Loucy (cell line): ENCODE results near the gene NPR3.

Experiments used
- H2AFZ ChIP-seq: fragments of 200-600 bp; sonication (generic); 2 replicates; pipeline ENCODE4 v1.6.0; 2016; ENCODE audit warnings: antibody characterized with exemption, mild to moderate bottlenecking, low read length, moderate library complexity
- H3F3A ChIP-seq: fragments of 200-600 bp; 2 replicates; pipeline ENCODE4 v1.6.0; 2016; ENCODE audit warnings: antibody characterized with exemption, low read depth, mild to moderate bottlenecking
- H3K27me3 ChIP-seq: fragments of 200-600 bp; sonication (generic); 2 replicates; pipeline ENCODE4 v1.6.1; 2014; ENCODE audit warnings: low read length, mild to moderate bottlenecking; ENCODE audit not compliant: insufficient read depth, poor library complexity, severe bottlenecking
- H3K36me3 ChIP-seq: fragments of 200-600 bp; sonication (generic); 2 replicates; pipeline ENCODE4 v1.6.1; 2016; ENCODE audit warnings: low read length; ENCODE audit not compliant: insufficient read depth
- H3K4me1 ChIP-seq: fragments of 200-600 bp; sonication (generic); 2 replicates; pipeline ENCODE4 v1.5.1; 2014; ENCODE audit warnings: low read length, mild to moderate bottlenecking; ENCODE audit not compliant: insufficient read depth, poor library complexity, severe bottlenecking
- H3K4me2 ChIP-seq: fragments of 200-600 bp; sonication (generic); 2 replicates; pipeline ENCODE4 v1.6.0; 2014; ENCODE audit warnings: antibody characterized with exemption, low read length, low read depth, mild to moderate bottlenecking; ENCODE audit not compliant: poor library complexity, severe bottlenecking
- H3K4me3 ChIP-seq: fragments of 200-600 bp; sonication (generic); 2 replicates; pipeline ENCODE4 v1.5.1; 2014; ENCODE audit warnings: low read length, mild to moderate bottlenecking, mixed read lengths; ENCODE audit not compliant: poor library complexity, severe bottlenecking
- H3K79me2 ChIP-seq: fragments of 200-600 bp; sonication (generic); 2 replicates; pipeline ENCODE4 v1.6.1; 2014; ENCODE audit warnings: low read length; ENCODE audit not compliant: insufficient read depth
- H3K9ac ChIP-seq: fragments of 200-600 bp; sonication (generic); 2 replicates; pipeline ENCODE4 v1.6.0; 2014; ENCODE audit warnings: mild to moderate bottlenecking, low read depth, low read length, moderate library complexity; ENCODE audit not compliant: poor library complexity, severe bottlenecking
- H3K9me2 ChIP-seq: fragments of 200-600 bp; sonication (generic); replicated peaks from 2 replicates; pipeline ENCODE4 v1.6.1; 2016; ENCODE audit warnings: low read depth, low read length, mixed read lengths
- H3K9me3 ChIP-seq: fragments of 200-600 bp; sonication (generic); 2 replicates; pipeline ENCODE4 v1.6.1; 2014; ENCODE audit warnings: mild to moderate bottlenecking, antibody characterized with exemption, low read length, low read depth; ENCODE audit not compliant: insufficient read depth
- H4K20me1 ChIP-seq: fragments of 200-600 bp; sonication (generic); 2 replicates; pipeline ENCODE4 v1.6.0; 2014; ENCODE audit warnings: antibody characterized with exemption, low read length, mild to moderate bottlenecking; ENCODE audit not compliant: insufficient read depth, poor library complexity, severe bottlenecking
- EZH2phosphoT487 ChIP-seq: fragments of 200-600 bp; IDR thresholded peaks from 2 replicates; pipeline ENCODE4 v1.6.1; 2018; ENCODE audit warnings: antibody characterized with exemption, mild to moderate bottlenecking, moderate library complexity, borderline replicate concordance
- TF ChIP-seq, protein P1 (sequence below): fragments of 200-600 bp; sonication (generic); conservative IDR thresholded peaks from 2 replicates; pipeline ENCODE4 v1.5.1; 2014; ENCODE audit warnings: mild to moderate bottlenecking, antibody characterized with exemption, low read length

Gene NPR3

DNA sequence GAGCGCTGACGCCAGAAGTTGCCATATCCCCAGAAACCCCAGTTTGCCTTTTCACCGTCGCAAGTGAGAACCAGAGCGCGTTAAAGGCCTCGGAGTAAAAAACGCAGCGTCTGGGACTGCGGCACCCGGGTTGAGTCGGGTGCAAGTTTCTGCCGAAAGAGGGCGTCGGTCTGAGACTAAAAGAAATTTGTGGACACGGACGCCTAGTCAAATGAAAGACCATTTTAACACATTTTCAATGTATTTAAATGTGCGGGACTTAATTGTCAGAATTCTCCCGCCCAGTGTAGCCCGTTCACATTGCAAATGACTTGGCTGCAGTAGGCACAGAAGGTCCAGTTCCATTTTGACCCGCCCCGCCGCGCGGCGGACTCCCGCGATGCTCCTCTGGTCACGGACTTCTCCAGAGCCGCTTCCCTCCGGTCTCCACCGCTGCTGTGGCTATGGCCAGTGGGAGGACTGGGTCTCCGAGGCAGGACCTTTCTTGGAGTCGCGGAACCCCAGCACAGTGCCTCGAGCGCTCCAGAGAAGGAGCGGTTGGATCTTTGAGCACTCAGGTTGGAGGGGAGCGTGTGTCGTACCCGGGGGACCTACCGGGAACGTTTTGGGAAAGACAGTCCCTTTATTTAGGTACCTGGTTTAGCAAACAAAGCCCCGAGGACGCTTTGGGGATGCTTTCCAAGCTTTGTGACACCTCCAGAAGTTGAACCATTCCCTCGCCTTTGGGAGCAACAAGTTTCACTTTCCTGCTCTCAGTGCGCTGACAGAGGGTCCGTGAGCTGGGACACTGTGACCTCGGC is 1.2 kb upstream of the NPR3 start:
- Histone ChIP-seq H3K27me3 (no peaks in the 10 kb centered on the region), H4K20me1 (no peaks in the 10 kb centered on the region), H3K4me3 (no peak overlapping the region), H2AFZ (no peak overlapping the region), H3F3A (no peaks in the 10 kb centered on the region), H3K79me2 (no peaks in the 10 kb centered on the region), H3K9me2 (no peaks in the 10 kb centered on the region), H3K36me3 (no peaks in the 10 kb centered on the region), H3K9me3 (no peaks in the 10 kb centered on the region; the same call in 1 of the 2 replicates), H3K9ac (no peak overlapping the region), H3K4me1 (no peaks in the 10 kb centered on the region), H3K4me2 (no peak overlapping the region)
- TF ChIP-seq EZH2phosphoT487, result no peak
- TF ChIP-seq, protein P1, sequence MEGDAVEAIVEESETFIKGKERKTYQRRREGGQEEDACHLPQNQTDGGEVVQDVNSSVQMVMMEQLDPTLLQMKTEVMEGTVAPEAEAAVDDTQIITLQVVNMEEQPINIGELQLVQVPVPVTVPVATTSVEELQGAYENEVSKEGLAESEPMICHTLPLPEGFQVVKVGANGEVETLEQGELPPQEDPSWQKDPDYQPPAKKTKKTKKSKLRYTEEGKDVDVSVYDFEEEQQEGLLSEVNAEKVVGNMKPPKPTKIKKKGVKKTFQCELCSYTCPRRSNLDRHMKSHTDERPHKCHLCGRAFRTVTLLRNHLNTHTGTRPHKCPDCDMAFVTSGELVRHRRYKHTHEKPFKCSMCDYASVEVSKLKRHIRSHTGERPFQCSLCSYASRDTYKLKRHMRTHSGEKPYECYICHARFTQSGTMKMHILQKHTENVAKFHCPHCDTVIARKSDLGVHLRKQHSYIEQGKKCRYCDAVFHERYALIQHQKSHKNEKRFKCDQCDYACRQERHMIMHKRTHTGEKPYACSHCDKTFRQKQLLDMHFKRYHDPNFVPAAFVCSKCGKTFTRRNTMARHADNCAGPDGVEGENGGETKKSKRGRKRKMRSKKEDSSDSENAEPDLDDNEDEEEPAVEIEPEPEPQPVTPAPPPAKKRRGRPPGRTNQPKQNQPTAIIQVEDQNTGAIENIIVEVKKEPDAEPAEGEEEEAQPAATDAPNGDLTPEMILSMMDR, result no peak

- Histone ChIP-seq H3K4me2 (no peak overlapping the region), H3K79me2 (no peaks in the 10 kb centered on the region), H3K9me2 (no peaks in the 10 kb centered on the region), H3K27me3 (no peaks in the 10 kb centered on the region), H3K9ac (no peak overlapping the region), H3K36me3 (no peaks in the 10 kb centered on the region), H2AFZ (no peak overlapping the region), H3K4me3 (no peak overlapping the region), H4K20me1 (no peaks in the 10 kb centered on the region), H3K4me1 (no peaks in the 10 kb centered on the region), H3K9me3 (no peaks in the 10 kb centered on the region; the same call in 1 of the 2 replicates), H3F3A (no peaks in the 10 kb centered on the region)
- TF ChIP-seq, protein P1, result no peak
- no peak for TF ChIP-seq EZH2phosphoT487
These were observed 200 bp downstream of the NPR3 start for GRCh38 chr5:32711362-32711680.

DNA sequence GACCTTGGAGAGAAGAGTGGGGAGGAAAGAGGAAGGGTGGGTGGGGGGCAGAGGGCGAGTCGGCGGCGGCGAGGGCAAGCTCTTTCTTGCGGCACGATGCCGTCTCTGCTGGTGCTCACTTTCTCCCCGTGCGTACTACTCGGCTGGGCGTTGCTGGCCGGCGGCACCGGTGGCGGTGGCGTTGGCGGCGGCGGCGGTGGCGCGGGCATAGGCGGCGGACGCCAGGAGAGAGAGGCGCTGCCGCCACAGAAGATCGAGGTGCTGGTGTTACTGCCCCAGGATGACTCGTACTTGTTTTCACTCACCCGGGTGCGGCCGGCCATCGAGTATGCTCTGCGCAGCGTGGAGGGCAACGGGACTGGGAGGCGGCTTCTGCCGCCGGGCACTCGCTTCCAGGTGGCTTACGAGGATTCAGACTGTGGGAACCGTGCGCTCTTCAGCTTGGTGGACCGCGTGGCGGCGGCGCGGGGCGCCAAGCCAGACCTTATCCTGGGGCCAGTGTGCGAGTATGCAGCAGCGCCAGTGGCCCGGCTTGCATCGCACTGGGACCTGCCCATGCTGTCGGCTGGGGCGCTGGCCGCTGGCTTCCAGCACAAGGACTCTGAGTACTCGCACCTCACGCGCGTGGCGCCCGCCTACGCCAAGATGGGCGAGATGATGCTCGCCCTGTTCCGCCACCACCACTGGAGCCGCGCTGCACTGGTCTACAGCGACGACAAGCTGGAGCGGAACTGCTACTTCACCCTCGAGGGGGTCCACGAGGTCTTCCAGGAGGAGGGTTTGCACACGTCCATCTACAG is 760 bp downstream of the NPR3 start:
- H3K9ac ChIP-seq, result no peak overlapping the region
- H3K4me1 ChIP-seq, result no peaks in the 10 kb centered on the region
- H3K9me3 ChIP-seq, result no peaks in the 10 kb centered on the region; the same call in 1 of the 2 replicates
- H3K36me3 ChIP-seq, result no peaks in the 10 kb centered on the region
- no peak overlapping the region for H2AFZ ChIP-seq
- no peaks in the 10 kb centered on the region for H3K9me2 ChIP-seq
- H3K4me2 ChIP-seq, result no peak overlapping the region
- H4K20me1 ChIP-seq, result no peaks in the 10 kb centered on the region
- H3K79me2 ChIP-seq, result no peaks in the 10 kb centered on the region
- no peaks in the 10 kb centered on the region for H3K27me3 ChIP-seq
- TF ChIP-seq EZH2phosphoT487, result no peak
- no peak overlapping the region for H3K4me3 ChIP-seq
- no peaks in the 10 kb centered on the region for H3F3A ChIP-seq
